ENCODE measurements around the gene SLC9A5. TPM values are rescaled to one million over a fixed set of nuclear protein-coding genes. Genes with fewer than 3 reads are reported as not detected.
A peak's percentile ranks its signal among the peaks of the same experiment; 100 is the strongest.

SLC9A5 gene
- total and polyA plus RNA-seq, 9 of the 15 experiments (the other 6 are each of a cell fraction or from before 2014, with no cell fraction given): 0.06 to 3.1 (median 1.2) TPM

DNA sequence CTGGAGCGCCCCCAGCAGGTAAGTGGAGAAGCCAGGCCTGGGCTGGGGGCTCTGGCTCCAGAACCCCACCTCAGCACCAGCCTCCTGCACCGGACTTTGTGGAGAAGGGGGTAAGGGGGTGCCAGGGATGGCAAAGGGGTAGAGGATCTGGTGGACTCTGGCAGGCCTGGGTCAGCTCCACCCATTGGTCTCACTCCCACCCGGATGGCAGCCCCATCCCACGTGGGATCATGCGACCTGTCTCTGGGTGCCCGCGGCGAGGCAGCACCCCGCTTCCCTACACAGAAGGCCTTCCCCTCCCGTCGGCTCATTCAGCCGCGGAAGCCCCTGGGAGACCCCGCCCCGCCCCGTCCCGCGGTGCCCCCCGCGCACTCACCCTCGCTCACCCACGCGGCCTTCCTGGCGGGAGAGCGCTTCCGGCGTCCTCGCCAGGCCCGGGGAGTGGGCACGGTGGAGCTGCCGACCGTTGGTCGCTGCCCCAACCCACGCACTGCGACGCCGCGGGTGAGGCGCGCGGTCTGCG, 30.1 kb downstream of the SLC9A5 start (continued):
- TF ChIP-seq SRSF7 (optimal IDR thresholded peaks at IDR 0.05; ENCODE audit: low read depth, low read length) (no peak), JUN (IDR thresholded peaks at IDR 0.05; ENCODE audit: borderline replicate concordance, low read depth, low read length) (no peak; the same call in 1 of the 2 replicates), JUN (CRISPR knock-in tag; IDR thresholded peaks at IDR 0.05; ENCODE audit: borderline replicate concordance) (peak; percentile 59; the same call in 1 of the 2 replicates), ZKSCAN3 (CRISPR knock-in tag; IDR thresholded peaks at IDR 0.05) (no peak), ZNF140 (CRISPR knock-in tag; IDR thresholded peaks at IDR 0.05) (no peak), GATA2 (CRISPR knock-in tag; IDR thresholded peaks at IDR 0.05) (no peak), ZNF695 (CRISPR knock-in tag; IDR thresholded peaks at IDR 0.05) (no peak), ZFX (CRISPR knock-in tag; IDR thresholded peaks at IDR 0.05) (peak; percentile 71), OTX1 (CRISPR knock-in tag; IDR thresholded peaks at IDR 0.05) (no peak), MYNN (IDR thresholded peaks at IDR 0.05) (peak; percentile 22; the same call in 1 of the 2 replicates), MYNN (CRISPR knock-in tag; IDR thresholded peaks at IDR 0.05) (no peak), THRB (CRISPR knock-in tag; conservative IDR thresholded peaks at IDR 0.05) (no peak), XRCC3 (IDR thresholded peaks at IDR 0.05) (no peak), POLR2G (IDR thresholded peaks at IDR 0.05; ENCODE audit: low read depth, low read length) (no peak), E2F1 (CRISPR knock-in tag; IDR thresholded peaks at IDR 0.05) (no peak), MAFK (IDR thresholded peaks at IDR 0.05; ENCODE audit: low read length) (no peak), EP400 (IDR thresholded peaks at IDR 0.05) (peak; percentile 85), NCOA6 (IDR thresholded peaks at IDR 0.05) (no peak), HSF4 (CRISPR knock-in tag; IDR thresholded peaks at IDR 0.05; ENCODE audit: borderline replicate concordance) (no peak), MCM3 (IDR thresholded peaks at IDR 0.05) (no peak), ELF1 (tag; IDR thresholded peaks at IDR 0.05) (peak; percentile 72; the same call in 1 of the 2 replicates), EGR1 (conservative IDR thresholded peaks at IDR 0.05) (peak; percentile 68), FOXK1 (CRISPR knock-in tag; IDR thresholded peaks at IDR 0.05; ENCODE audit: borderline replicate concordance) (no peak), TBP (optimal IDR thresholded peaks at IDR 0.05; ENCODE audit: low read depth, low read length) (no peak), HDAC1 (IDR thresholded peaks at IDR 0.05) (peak in 1 of 2 experiments; percentile 81; a peak in 2 of 4 replicates)
- TF ChIP-seq, protein P1, sequence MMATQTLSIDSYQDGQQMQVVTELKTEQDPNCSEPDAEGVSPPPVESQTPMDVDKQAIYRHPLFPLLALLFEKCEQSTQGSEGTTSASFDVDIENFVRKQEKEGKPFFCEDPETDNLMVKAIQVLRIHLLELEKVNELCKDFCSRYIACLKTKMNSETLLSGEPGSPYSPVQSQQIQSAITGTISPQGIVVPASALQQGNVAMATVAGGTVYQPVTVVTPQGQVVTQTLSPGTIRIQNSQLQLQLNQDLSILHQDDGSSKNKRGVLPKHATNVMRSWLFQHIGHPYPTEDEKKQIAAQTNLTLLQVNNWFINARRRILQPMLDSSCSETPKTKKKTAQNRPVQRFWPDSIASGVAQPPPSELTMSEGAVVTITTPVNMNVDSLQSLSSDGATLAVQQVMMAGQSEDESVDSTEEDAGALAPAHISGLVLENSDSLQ (IDR thresholded peaks at IDR 0.05): no peak

Data from K562 (cell line).